Medulla oblongata (tissue), 1 donor: ENCODE measurements around the gene SLC27A2.
A peak's percentile ranks its signal among the peaks of the same experiment; 100 is the strongest.
"Not testable (repeated sequence)": the region's sequence is repeated elsewhere in the genome, so short reads cannot be mapped to it uniquely, and the experiment has no call there.

Experiments
- DNase-seq: peaks from one replicate; pipeline ENCODE4 v3.0.0-alpha.2; 2015; ENCODE audit errors: extremely low spot score

Gene SLC27A2

DNA sequence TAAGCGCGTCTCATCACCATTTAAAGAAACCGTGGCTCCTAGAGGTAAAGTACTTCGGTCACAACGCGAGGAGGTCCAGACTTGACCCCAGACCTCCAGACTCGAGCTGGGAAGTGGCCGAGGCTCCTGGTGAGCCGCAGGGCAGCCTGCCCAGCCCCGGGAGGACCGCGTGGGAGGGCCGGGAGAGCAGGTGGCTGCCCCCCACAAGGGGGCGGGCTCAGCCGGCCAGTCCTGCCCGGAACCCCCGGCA is at the start of gene SLC27A2:
Gene SLC27A2, plus strand, starts transcription at position 228 of the 250 bp plus-strand sequence. CDS start 232 bp downstream, outside the sequence.
- no peak for DNase-seq

- not testable (repeated sequence) for DNase-seq
Observed at GRCh38 chr15:50132251-50132984, 49.6 kb upstream of the SLC27A2 start.

- DNase-seq = peak; percentile 78
Observed at GRCh38 chr15:50134524-50135024, 47.4 kb upstream of the SLC27A2 start.

- no peak for DNase-seq
Observed at GRCh38 chr15:50135031-50135551, 46.9 kb upstream of the SLC27A2 start.

DNA sequence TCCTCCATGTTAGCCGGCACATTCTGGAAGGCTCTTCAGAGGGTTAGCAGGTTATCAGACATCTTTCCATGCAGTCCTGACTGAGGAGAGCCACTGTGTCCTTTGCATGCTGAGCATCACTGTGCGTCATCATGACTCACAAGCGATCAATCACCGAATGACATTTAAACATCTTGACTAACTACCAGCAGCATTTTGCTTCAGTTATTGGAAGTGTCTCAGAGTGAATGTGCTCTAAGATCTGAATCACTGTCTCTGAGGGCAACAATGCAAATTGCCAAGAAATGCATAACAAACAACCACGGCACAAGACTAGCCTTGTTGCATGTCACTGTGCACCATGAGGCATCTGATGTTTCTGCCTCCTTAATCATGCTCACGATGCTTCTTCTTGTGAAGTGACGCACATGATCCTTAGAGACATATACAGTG is 44.6 kb upstream of the SLC27A2 start:
- DNase-seq = no peak

- DNase-seq = no peak
Observed at GRCh38 chr15:50137893-50138292, 44.1 kb upstream of the SLC27A2 start.

DNA sequence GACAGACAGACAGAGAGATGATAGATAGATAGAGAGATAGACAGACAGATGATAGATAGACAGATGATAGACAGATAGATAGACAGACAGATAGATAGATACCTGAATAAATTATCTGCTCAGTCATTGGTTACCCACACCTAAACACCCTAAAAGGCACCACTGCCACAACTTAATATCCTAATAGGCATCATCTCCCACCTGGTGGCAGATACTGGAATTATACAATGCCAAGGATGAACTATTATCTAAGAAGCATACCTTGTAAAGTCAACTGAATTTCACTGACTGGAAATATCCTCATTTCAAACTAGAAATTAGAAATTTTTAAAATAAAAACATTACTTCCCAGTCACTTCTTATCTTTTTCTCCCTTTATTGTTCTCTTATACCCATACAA is 43.6 kb upstream of the SLC27A2 start:
- DNase-seq = no peak

GRCh38 chr15:50140098-50140497 is 41.9 kb upstream of the SLC27A2 start:
- no peak for DNase-seq

- DNase-seq = no peak
Observed at GRCh38 chr15:50140983-50141382, 41.0 kb upstream of the SLC27A2 start.

DNA sequence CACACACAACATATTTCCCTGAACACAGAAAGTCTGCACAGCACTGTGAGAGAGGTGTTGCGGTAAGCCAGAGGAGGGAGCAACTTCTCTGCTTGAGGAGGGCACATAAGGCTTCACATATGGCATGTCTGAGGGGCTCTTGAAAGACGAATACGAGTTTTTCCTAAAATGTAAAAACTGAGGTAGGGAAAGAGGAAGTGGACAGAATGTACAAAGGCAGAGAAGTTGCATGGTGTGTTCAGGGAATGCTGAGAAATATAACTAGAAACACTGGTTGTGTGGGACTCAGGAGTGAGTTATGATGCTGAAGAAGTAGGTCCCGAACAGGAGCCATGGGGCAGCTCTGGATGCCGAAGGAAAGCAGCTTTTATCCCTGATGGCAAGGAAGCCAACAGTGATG is 40.1 kb upstream of the SLC27A2 start:
- DNase-seq = no peak

- DNase-seq = no peak
Observed at GRCh38 chr15:50143255-50143860, 38.6 kb upstream of the SLC27A2 start.

GRCh38 chr15:50144341-50145120 is 37.5 kb upstream of the SLC27A2 start:
- no peak for DNase-seq

- peak; percentile 89 for DNase-seq
Observed at GRCh38 chr15:50145451-50145872, 36.5 kb upstream of the SLC27A2 start.

GRCh38 chr15:50146632-50147031 is 35.4 kb upstream of the SLC27A2 start:
- DNase-seq = no peak

GRCh38 chr15:50148362-50148963 is 33.5 kb upstream of the SLC27A2 start:
- no peak for DNase-seq

DNA sequence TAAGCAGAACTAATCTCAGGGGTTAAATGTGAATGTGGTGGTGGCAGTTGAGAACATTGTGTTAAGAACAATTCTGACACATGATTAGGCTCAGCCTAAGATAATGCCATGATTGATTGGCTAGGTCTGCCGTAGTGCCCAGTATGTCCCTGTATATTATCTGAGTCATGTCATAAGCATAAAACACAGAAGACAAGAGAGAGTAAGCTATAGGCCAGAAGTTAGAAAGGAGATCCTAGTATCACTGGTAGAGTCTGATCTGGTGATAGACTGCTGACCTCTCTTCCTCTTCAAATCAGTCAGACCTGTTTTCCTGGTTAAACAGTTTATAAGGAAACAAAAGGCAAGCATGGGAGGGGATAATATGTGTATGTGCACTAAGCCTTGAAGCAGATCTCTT is 32.9 kb upstream of the SLC27A2 start:
- no peak for DNase-seq

GRCh38 chr15:50150349-50150748 is 31.6 kb upstream of the SLC27A2 start:
- DNase-seq = no peak

- no peak for DNase-seq
Observed at GRCh38 chr15:50150851-50151250, 31.1 kb upstream of the SLC27A2 start.

DNA sequence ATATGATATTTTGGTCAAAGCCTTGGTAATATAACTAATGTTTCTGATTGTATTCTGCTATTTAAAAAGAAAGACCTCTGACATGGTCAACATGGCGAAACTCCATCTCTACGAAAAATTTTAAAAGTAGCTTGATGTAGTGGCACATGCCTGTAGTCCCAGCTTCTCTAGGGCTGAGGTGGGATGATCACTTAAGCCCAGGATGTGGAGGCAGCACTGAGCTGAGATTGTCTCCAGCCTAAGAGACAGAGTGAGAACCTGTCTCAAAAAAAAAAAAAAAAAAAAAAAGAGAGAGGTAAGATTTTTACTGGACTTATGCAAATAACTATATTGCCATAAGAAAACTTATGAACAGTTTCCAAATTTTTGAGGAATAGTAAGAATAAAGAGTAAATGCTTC is 30.5 kb upstream of the SLC27A2 start:
- no peak for DNase-seq

DNA sequence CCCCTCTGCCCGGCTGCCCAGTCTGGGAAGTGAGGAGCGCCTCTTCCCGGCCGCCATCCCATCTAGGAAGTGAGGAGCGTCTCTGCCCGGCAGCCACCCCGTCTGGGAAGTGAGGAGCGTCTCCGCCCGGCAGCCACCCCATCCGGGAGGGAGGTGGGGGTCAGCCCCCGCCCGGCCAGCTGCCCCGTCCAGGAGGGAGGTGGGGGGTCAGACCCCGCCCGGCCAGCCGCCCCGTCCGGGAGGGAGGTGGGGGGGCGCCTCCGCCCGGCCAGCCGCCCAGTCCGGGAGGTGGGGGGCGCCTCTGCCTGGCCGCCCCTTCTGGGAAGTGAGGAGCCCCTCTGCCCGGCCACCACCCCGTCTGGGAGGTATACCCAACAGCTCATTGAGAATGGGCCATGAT is 23.8 kb upstream of the SLC27A2 start:
- DNase-seq = not testable (repeated sequence)

GRCh38 chr15:50162969-50163718 is 18.9 kb upstream of the SLC27A2 start:
- DNase-seq = no peak
